Tibial nerve (tissue), 4 donors: ENCODE measurements around the gene MAP1B. TPM values are rescaled to one million over a fixed set of nuclear protein-coding genes. Genes with fewer than 3 reads are reported as not detected.

ENCODE experiments used
- DNase-seq, 2 donors: peaks; one replicate each; pipeline ENCODE4 v3.0.0-alpha.2; 2019; ENCODE audit warnings: low spot score in 2 of 2
- H3K27ac ChIP-seq, 4 donors: fragments of 200-600 bp; sonication (generic) in 3 of 4; one replicate each; pipeline ENCODE4 v1.5.1; 2017 to 2019; ENCODE audit warnings: mild to moderate bottlenecking in 1 of 4
- H3K27me3 ChIP-seq, 2 donors: fragments of 200-600 bp; sonication (generic) in 1 of 2; one replicate each; pipeline versions ENCODE4 v1.5.1 to v1.6.0; 2017 to 2019
- H3K36me3 ChIP-seq, 3 donors: fragments of 200-600 bp; sonication (generic); one replicate each; pipeline ENCODE4 v1.5.1; 2018 to 2019
- H3K4me1 ChIP-seq, 4 donors: fragments of 200-600 bp; sonication (generic) in 3 of 4; one replicate each; pipeline ENCODE4 v1.5.1; 2017 to 2019
- H3K4me3 ChIP-seq, 4 donors: fragments of 200-600 bp; sonication (generic) in 3 of 4; one replicate each; pipeline ENCODE4 v1.5.1; 2017 to 2019; ENCODE audit warnings: mild to moderate bottlenecking in 1 of 4, moderate library complexity in 1 of 4
- H3K9me3 ChIP-seq, 4 donors: fragments of 200-600 bp; sonication (generic) in 3 of 4; one replicate each; pipeline ENCODE4 v1.5.1; 2017 to 2019
- CTCF ChIP-seq, 5 experiments: fragments of 200-600 bp in 3 of 5; fragments of 450-650 bp in 2 of 5; sonication (generic) in 3 of 5; IDR thresholded peaks; one replicate each; pipeline ENCODE4 v1.5.1; 2016 to 2019; ENCODE audit warnings: antibody characterized with exemption in 5 of 5, mild to moderate bottlenecking in 3 of 5, moderate library complexity in 2 of 5
- EP300 ChIP-seq, 2 donors: sonication (generic); formaldehyde crosslinking; IDR thresholded peaks; one replicate each; pipeline ENCODE4 v1.6.1; 2017; ENCODE audit warnings: antibody characterized with exemption in 2 of 2, mild to moderate bottlenecking in 1 of 2
- POLR2A ChIP-seq, 2 donors: fragments of 450-650 bp; IDR thresholded peaks; one replicate each; pipeline ENCODE4 v1.6.1; 2017; ENCODE audit warnings: antibody characterized with exemption in 2 of 2, mild to moderate bottlenecking in 2 of 2, moderate library complexity in 2 of 2
- WGBS, 2 donors: methylation state at CpG; one replicate each; pipeline ENCODE4 v1.1.5; 2018; 5-methylcytosine and 5-hydroxymethylcytosine counted together
- total RNA-seq, 4 donors: library from RNA; depleted of rRNA; stranded (reverse); fragments of >200 nt; gene quantifications; one replicate each; pipeline ENCODE4 v1.1.0, GENCODE V29; 2016

The MAP1B gene
- total RNA-seq, 4 donors from 2014 or later = 223 to 587 (median 472) TPM

GRCh38 chr5:72156946-72157624 is 49.8 kb downstream of the MAP1B start:
- no peaks in the 10 kb centered on the region for H3K36me3 ChIP-seq
- 42 to 44% methylated on average over 5 of the region's 5 CpGs for WGBS, 2 donors
- no peaks in the 10 kb centered on the region for H3K9me3 ChIP-seq
- H3K4me1 ChIP-seq = peaks cover 0 to 86% (median 22%) of the 10 kb centered on the region in 4 donors
- H3K27ac ChIP-seq = peak overlapping the region in 2 of 4 donors; percentile 63 to 74
- DNase-seq = no peak
- TF ChIP-seq POLR2A (IDR thresholded peaks at IDR 0.05) (no peak), EP300 (IDR thresholded peaks at IDR 0.05) (no peak), CTCF (IDR thresholded peaks at IDR 0.05) (no peak)
- H3K27me3 ChIP-seq = no peaks in the 10 kb centered on the region
- H3K4me3 ChIP-seq = no peak overlapping the region

- Histone ChIP-seq H3K27me3 (no peaks in the 10 kb centered on the region), H3K27ac (peak overlapping the region in 2 of 4 donors; percentile 63 to 74), H3K4me1 (peaks cover 0 to 84% (median 20%) of the 10 kb centered on the region in 4 donors), H3K4me3 (no peak overlapping the region), H3K36me3 (no peaks in the 10 kb centered on the region), H3K9me3 (no peaks in the 10 kb centered on the region)
- TF ChIP-seq EP300 (IDR thresholded peaks at IDR 0.05) = no peak
- no peak for TF ChIP-seq CTCF (IDR thresholded peaks at IDR 0.05)
- TF ChIP-seq POLR2A (IDR thresholded peaks at IDR 0.05) = no peak
- 72% methylated on average over 3 of the region's 3 CpGs for WGBS, 2 donors
- no peak for DNase-seq
These were observed 50.3 kb downstream of the MAP1B start for GRCh38 chr5:72157625-72157962.

GRCh38 chr5:72159501-72159911 is 52.2 kb downstream of the MAP1B start:
- Histone ChIP-seq H3K27me3 (no peaks in the 10 kb centered on the region), H3K27ac (peak overlapping the region in 2 of 4 donors; percentile 67 to 76), H3K9me3 (no peaks in the 10 kb centered on the region), H3K4me1 (peaks cover 0 to 74% (median 11%) of the 10 kb centered on the region in 4 donors), H3K4me3 (no peak overlapping the region), H3K36me3 (no peaks in the 10 kb centered on the region)
- no peak for DNase-seq
- no peak for TF ChIP-seq EP300 (IDR thresholded peaks at IDR 0.05)
- TF ChIP-seq CTCF (IDR thresholded peaks at IDR 0.05) = no peak
- TF ChIP-seq POLR2A (IDR thresholded peaks at IDR 0.05) = no peak
- WGBS, 2 donors = 75 to 89% methylated on average over 3 of the region's 3 CpGs

GRCh38 chr5:72160329-72160728 is 53.1 kb downstream of the MAP1B start:
- H3K4me1 ChIP-seq = peaks cover 0 to 66% (median 8%) of the 10 kb centered on the region in 4 donors
- no peaks in the 10 kb centered on the region for H3K27me3 ChIP-seq

More at GRCh38 chr5:72160329-72160728, 53.1 kb downstream of the MAP1B start:
- WGBS, 2 donors = 24 to 26% methylated on average over 1 of the region's 1 CpG
- Histone ChIP-seq H3K36me3 (no peaks in the 10 kb centered on the region), H3K27ac (peak overlapping the region; percentile 48 to 76 (median 60)), H3K9me3 (no peaks in the 10 kb centered on the region), H3K4me3 (no peak overlapping the region)
- TF ChIP-seq POLR2A (IDR thresholded peaks at IDR 0.05) = no peak
- TF ChIP-seq EP300 (IDR thresholded peaks at IDR 0.05) = peak in 1 of 2 donors; percentile 19
- TF ChIP-seq CTCF (IDR thresholded peaks at IDR 0.05) = no peak
- DNase-seq = no peak
